ENCODE data around the gene ATPAF2.

Gene ATPAF2

DNA sequence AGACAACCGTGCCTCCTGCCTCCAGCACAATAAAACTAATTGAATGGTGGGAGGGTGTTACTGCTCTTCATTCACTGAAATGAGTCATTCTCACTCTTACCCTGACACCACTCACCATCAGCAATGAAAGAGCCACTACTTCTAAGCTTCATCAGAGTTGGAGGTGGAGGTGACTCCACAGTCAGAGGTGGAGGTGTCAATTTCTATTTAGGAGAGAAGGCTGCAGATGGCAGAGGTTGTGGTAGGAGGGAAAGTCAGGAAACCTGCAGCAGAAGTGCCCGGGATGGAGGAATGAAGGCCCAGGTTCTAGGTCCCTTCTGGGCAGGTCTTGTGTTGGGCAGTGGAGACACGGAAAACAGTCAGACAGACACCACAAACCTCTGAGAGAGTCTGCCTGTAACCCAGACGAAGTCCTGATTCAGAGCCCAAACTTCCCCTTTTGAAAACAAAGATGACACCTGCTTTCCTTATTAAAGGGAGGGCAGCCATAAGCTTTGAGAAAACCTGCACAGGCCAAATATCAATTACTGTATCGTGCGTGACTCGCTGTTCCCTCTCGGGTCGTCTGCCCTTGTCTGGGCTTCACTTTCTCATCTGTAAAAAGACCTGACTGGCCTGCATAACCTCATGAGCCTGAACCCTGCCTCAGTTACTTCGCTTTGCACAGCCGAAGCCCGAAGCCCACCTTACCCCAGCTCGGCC is 668 bp downstream of the ATPAF2 start:
- DNase-seq, result no peak

DNA sequence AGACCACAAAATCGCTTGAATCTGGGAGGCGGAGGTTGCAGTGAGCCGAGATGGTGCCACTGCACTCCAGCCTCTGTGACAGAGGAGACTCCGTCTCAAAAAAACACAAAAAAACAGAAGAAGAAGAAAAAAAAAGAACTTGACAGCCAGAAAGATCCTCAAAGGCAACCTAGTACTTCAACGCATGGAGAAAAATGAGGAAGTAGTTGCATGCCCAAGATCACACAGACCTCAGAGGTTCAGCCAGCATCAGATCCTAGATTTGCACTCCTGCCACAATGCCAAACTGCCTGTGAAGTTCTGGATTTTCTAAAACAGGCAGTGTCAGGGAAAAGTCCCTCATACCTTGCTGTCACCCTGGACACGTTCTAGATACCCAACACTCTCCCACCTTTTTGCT is 1.5 kb downstream of the ATPAF2 start:
- DNase-seq, result no peak

DNA sequence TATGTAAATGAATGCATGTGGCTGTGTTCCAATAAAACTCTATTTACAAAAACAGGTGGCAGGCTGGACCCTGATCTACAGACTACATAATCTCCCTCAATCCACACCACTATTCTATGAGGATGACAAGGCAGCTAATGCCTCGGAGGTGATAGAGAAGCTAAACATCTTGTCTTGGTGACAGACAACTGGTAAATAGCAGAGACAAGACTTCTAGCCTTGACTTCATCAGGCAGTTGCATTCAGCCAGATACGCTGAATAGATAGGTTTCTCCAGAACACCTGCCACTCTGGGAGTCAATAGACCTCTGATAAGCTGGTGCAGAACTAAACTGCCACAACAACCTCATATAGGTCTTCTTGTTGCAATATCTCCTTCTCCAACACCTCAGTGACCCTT is 3.3 kb downstream of the ATPAF2 start:
- DNase-seq, result no peak

DNA sequence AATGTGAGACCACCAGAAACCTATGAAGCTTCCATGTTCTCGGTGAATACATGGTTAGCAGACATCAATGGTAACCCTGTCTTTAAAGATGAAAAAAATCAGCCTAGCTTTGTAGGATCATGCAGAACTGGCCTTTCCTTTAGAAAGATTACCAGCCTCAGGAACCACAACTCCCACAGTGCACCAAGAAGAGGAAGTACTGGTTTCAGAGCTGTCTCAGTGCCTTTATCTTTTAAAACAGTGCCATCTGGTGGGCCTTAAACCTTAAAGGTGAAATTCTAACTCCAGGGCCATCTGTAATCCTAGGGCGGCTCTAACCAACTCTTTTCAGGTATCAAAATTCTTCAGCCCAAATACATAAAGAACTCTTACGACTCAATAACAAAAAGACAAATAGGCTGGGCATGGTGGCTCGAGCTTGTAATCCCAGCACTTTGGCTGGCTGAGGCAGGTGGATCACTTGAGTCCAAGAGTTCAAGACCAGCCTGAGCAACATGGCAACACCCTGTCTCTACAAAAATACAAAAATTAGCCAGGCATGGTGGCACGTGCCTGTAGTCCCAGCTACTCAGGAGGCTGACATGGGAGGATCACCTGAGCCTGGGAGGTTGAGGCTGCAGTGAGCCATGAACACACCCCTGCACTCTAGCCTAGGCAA is 5.4 kb downstream of the ATPAF2 start:
- peak; percentile 30 for DNase-seq

DNA sequence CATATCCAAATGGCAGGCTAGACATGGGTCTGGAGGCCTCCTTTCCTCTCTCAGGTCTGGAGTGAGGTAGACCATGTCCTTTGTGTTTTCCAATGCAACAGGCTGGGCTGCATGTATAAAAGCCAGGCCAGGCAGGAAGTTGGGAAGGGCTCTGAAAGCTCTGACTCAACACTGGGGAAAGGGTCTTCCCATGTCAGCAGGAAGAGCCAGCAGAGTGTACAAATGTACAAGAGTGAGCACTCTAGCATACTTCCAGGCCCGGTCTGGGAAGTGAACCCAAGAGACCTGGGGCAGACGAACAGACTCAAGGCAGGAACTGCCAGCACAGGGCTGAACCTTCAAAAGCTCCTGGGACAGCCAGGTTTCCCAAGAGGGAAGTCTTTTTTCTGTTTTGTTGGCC is 7.0 kb downstream of the ATPAF2 start:
- no peak for DNase-seq

DNA sequence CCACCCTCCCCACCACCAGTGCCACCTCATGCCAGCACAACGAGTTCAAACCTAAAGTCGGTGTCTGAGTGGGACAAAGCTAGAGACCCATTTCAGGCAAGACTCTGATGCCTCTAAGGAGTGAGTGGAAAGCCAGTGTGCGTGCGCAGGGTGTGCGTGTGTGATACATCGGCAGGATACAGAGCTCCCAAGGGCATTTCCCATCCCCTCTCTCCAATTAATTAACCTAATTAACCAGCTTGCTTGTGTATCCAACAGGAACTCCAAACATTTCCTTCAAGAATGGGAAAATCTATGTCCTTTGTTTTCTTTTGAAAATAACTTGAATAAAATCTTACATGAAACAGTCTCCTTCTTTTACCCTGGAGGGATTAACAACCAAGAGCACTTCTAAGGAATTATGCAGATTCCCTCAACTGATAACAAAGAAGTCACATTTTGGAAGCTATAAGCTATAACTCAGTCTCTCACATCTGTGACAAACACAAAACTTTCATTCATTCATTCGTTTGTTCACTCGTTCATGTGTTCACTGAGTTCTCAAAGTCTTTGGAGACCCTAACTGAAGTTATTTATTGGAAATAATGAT is 9.9 kb downstream of the ATPAF2 start:
- DNase-seq, result no peak

DNA sequence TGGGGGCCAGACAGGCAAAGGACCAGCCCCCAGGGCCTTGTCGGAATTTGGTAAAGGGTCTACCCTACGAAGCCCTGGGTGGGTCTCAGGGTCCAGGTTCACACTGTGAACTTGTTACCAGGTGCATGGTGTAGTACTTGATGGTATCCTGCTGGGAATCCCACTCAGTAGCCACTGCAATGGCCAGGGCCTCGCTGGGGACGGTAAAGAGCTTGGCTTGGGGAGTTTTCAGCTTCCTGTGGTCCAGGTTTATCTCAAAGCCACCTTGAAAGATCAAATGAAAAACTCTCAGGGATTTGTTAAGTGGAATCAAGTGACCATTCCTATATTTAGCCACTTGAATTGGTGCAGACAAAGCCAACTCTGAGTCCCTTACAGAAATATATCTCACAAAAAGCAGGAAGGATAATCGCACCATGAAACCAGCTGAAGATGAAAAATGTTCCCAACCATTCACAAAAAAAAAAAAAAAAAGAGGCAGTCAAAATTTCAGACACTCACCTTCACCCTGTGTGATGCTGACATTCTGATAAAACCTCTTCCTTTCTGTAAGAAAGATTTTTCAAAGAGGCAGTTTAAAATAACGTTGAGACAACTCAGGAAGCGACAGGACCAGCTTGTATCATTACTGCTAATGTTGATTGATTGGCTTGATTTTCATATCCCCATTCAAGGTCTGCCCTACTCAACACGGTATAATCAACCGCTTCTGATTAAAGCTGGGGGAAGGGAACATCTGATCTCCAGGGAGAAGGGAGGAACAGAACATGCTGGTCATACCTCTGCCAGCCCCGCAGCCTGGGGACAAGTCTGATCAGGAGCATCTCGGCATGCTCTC is 10.6 kb downstream of the ATPAF2 start:
- DNase-seq, result no peak

DNA sequence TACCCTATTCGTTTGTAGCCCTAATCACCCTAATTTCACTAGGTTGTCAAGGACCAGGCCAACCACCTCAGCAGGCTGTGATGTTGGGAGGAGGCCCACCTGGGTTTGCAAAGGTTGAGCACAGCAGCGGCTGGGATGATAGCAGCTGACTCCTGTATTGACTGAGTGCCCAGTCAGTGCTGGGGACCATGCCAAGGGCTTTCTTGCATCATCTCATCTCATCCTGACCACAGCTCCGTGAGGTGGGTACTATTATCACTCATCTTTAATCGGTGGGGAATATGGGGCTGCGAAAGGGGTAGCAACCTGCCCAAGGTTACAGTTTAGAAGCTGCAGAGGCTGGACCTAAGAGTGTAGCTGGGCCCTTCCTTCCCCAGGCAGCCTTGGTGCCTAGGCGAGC is 11.7 kb downstream of the ATPAF2 start:
- no peak for DNase-seq

DNA sequence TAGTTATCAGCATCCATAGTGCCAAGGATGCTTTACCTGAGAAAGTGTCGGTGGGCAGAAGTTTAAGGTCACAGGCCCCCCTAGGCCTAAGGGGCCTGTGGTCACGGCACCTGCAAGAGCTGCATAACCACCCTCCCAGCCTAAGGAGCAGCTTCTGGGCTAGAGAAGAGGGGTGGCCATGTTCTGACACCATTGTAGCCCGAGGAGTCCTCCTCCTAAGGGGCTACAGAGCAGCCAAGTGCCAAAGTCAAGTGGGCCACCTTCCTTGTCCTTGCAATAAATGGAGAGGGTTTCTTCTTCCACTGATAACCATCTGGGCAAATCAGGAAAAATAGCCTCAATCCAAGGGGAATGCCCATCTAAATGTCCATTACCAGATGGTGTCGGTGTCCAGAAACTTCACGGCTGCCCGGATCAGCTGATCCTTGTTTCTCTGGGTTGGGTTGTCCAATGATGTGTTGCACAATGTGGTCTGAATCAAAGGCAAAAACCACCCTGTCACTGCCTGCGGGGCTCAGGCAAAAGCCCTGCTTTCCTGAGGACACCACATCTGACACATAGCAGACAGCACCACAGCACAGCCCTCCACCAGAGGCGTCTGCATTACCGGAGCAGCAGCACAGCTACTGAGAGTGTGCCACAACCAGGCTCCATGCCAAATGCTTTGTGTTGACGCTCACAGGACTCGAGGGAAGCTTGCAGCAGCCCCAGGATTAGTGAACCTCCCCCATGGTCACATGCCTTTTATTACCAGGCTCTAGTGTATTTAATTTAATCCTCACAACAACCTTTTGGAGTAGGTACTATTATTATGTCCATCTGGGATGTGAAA is 12.8 kb downstream of the ATPAF2 start:
- DNase-seq, result no peak

DNA sequence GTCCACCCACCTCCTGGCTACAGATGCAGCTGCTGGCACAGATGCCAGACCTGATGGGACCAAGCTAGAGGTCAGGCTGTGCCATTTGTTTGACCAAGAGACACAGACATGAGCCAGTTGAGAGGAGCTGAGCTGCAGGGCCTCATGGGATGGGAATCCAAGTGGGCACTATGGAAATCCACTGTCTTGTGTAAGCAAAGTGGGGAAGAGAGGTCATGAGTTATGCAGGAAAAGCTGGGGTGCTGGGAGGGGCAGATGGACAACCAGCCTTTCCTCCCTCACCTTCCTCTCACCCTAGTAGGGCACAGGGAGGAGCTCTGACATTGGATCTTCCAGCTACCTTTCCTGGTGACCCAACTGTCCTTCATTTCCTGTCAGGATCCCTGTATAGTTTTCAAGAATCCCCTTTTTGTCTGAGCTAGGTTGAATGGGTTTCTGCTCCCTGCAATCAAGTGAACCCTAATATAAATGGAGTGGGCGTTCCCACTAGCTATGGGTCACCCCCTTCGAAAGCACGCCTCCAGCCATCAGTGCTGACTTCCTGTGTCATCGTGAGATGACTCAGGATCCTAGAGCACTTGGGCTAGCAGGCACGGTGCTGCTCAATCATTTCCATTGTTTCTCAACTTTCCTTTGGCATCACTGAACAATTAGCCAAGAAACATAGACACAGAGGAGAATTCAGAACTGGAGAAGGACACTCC is 13.6 kb downstream of the ATPAF2 start:
- no peak for DNase-seq

DNA sequence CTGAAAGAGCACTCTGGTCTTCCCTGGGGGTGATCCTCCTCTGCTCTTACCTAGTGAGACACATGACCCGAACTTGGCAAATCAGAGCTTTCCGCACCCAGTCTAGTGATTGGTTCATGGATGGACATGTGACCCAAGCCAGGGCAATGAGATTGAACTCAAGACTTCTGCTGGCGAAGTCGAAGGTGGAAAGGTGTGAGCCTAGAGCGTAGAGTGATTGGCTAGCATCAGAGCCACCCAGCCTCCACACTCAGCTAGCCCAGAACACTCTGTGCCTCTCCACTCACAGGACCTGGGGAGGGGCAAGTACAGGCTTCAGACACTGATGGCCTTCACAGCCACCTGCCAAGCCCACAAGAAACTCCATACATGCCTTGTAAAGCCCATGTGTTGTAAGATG is 17.6 kb downstream of the ATPAF2 start:
- DNase-seq, result no peak

DNA sequence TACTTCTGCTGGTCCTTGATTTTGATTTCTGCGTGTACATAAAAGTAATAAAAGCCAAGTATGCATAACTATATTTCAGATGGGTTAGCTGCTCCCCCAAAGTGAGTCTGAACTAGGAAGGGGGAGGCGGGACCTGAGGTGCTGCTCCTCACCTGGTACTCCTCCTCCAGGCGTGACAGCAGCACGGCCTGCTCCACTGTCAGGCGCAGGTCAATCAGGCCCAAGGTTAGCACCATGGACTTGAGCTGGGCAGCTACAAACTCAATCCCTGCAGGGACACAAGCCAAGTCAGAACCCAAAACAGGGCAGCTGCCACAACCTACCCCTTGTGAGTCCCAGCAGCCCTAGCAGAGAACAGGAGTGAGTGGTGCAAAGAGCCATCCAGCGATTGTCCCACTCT is 18.0 kb downstream of the ATPAF2 start:
- no peak for DNase-seq

DNA sequence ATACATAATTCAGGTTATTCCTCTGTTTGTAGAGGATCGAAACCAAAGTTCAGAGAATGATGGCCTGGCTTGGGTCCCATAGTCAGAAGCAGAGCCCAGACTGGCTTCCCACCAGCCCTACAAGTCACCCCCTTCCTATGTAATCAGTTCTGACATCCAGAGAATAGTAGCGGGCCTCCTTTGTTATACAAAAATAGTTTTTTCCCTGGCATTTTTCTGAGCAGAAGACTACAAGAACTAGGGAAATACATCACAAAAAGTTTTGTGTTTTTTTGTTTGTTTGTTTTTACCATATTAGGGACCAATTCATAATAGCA is 19.2 kb downstream of the ATPAF2 start:
- DNase-seq, result no peak

DNA sequence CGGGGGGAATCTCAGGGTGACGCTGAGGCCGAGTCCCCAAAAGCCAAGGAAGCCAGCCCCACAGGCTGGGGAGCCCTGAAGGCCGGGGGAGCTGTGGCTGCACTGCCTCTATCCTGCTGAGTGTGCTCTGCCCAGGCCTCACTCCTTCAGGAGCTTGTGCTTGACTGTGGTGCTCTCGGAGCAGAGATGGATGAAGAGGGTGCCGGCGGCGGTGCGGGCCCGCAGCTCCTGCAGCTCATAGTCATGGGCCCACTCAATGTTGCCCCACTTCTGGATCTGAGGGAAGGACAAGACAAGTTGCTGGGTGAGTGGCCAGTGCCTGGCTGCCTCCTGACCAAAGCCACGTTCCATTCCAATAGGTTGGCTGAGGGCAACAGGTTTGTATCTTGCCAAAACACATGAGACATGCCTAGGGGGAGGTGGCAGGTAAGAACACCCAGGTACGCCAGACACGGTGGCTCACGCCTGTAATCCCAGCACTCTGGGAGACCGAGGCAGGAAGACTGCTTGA is 20.5 kb downstream of the ATPAF2 start:
- no peak for DNase-seq

DNA sequence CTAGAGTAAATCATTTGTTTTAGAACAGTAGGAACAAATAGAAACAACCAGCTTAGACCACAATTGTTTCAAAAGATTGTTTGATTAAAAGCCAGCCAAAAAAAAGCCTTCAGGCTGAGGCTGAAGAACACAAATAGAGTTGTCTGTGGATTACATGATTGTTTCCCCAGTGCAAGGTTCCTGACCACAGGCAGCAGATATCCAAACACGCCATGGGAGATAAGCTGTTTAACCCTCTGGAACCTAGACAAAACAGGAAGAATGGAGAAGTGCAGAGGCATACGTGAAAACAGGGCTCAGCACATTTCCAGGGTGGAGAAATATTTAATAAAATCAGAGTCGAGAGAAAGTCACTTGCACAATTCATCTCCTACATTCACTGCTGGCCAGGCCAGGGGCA is 21.0 kb downstream of the ATPAF2 start:
- no peak for DNase-seq

DNA sequence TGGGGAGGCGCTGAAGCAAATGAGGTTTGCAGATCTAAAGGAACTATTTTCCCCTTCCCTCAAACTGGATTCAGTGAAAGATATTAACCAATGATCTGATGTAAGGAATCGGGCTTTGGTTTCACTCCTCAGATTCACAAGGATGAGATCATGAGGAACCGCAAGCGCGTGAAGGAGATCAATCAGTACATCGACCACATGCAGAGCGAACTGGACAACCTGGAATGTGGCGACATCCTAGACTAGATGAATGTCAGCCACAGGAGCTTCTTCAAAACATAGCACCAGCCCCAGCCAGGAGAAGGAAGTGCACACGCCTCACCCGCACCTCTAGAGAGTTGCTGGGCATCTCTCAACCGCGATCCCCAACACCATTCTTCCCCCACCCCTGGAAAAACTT is 22.5 kb downstream of the ATPAF2 start:
- no peak for DNase-seq

DNA sequence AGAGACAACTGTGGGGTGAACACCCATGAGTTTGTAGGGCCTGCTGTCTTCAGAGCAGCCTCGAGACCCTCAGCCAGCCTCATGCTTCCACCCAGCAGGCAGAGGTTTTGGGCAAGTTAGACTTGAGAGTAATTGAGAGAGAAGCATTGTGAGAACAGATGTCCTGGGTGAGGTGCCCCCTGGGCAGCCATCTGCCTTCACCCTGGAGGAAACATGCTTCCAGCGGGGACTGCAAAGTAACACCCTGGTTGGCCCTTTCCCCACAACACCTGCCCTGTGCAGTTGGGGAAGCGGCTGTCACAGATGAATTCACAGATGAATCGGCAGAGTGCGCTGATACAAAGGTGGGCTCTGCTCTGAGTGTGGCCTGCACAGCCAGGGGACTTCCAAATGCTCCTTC is 23.4 kb downstream of the ATPAF2 start:
- DNase-seq, result no peak

DNA sequence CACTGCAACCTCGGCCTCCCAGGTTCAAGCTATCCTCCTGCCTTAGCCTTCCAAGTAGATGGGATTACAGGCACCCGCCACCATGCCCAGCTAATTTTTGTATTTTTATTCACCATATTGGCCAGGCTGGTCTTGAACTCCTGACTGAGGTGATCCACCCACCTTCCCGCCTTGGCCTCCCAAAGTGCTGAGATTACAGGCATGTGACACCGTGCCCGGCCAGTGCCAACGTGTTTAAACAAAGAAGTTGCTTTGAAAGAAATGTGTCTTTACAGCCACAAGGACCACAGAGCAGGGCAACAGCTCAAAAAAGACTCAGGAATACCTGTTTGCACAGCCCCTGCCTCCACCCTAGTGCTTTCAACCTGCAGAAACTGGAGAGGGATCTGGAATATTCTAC is 25.0 kb downstream of the ATPAF2 start:
- DNase-seq, result no peak

DNA sequence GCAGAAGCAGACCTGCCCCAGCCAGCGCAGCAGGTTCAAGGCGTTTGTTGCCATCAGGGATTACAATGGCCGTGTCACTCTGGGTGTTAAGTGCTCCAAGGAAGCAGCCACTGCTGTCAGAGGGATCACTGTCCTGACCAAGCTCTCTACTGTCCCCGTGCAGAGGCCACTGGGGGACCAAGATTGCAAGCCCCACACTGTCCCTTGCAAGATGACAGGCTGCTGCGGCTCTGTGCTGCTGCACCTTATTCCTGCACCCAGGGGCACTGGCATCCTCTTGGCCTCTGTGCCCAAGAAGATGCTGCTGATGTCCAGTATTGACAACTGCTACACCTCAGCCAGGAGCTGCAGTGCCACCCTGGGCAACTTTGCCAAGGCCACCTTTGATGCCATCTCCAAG is 27.7 kb downstream of the ATPAF2 start:
- no peak for DNase-seq

DNA sequence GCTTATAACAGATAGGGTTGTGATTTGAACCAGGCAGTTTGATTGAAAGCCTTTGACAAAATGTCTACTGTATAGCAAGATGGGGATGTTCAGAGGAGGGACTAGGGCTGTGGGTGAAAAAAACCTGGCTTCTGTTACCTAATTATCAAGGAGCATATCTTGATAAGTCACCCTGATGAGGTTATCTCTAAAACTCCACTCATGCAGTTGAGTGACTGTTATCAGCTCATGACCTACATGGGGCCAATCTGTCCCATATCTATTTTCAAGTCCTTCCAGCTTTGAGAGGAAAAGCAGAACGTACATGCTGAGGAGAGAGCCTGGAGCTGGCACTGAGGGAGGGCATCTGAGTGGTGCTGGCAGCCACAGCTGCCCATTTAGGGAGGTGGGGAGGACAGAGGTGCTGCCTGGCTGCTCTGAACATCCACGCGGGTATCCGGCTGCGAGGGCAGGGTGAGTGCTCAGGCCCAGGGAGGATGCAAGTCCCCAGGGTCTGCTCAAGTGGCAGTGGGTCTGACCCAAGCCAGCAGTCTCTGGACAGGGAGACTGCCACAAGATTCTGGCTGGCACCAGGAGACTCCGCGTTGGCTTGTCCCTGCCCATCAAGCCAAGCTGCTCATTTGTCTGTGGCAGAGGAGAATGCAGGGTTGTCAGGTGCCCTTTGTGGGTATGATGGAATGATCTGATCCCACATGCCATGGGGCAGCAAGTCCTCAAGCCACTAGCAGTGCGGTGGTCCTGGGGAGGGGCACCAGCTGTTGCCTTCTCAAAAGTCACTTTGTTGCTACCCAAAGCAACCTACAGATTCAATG is 29.2 kb downstream of the ATPAF2 start:
- DNase-seq, result no peak
